Measurements from ENCODE around the gene PHLDB1. TPM values are rescaled to one million over a fixed set of nuclear protein-coding genes. Genes with fewer than 3 reads are reported as not detected.

Gene PHLDB1
- total and polyA plus RNA-seq, 2 of the 8 experiments (the other 6 are each of a cell fraction or from before 2014, with no cell fraction given): 53.9 to 74.8 TPM

- no peaks in the 10 kb centered on the region for H3K79me2 ChIP-seq (ENCODE audit: control insufficient read depth in 1 of 2, insufficient read depth in 2 of 2, low read length in 2 of 2)
- POLR2A ChIA-PET (ENCODE audit: partially characterized antibody): interaction anchor here (1.1 to 16.1 kb wide), 3 partner anchors 12 to 48 kb away, joined by 3 to 271 read pairs (median 3); no protein-coding TSS in a partner anchor
- H3K23me2 ChIP-seq (ENCODE audit: low read depth, low read length): no peaks in the 10 kb centered on the region
These were observed 44.4 kb downstream of the PHLDB1 start for GRCh38 chr11:118651820-118652219.

More at GRCh38 chr11:118651820-118652219, 44.4 kb downstream of the PHLDB1 start:
- Histone ChIP-seq H3K79me1 (ENCODE audit: low read depth, low read length) (no peaks in the 10 kb centered on the region; the same call in 1 of the 2 replicates), H3K14ac (ENCODE audit: insufficient read length) (no peak overlapping the region), H3K4me3 (ENCODE audit: extremely low read depth in 1 of 4, insufficient read depth in 2 of 4, low read depth in 3 of 4, low read length in 4 of 4) (no peak overlapping the region), H4K91ac (replicated peaks; ENCODE audit: insufficient read length, low read length) (no peak overlapping the region), H2AFZ (ENCODE audit: low read length) (no peak overlapping the region), H3K18ac (ENCODE audit: extremely low read depth, low read length) (no peak overlapping the region), H2BK15ac (ENCODE audit: low read length) (no peak overlapping the region), H2BK5ac (ENCODE audit: low read depth, low read length) (no peak overlapping the region), H2BK20ac (ENCODE audit: low read length) (no peak overlapping the region), H3K4ac (replicated peaks; ENCODE audit: insufficient read length, low read depth, low read length) (no peak overlapping the region), H3K27me3 (replicated peaks in 1 of 4; ENCODE audit: control insufficient read depth in 3 of 4, extremely low read depth in 1 of 4, insufficient read depth in 3 of 4, low read length in 3 of 4) (no peaks in the 10 kb centered on the region), H3K23ac (ENCODE audit: insufficient read length) (no peak overlapping the region), H4K5ac (ENCODE audit: insufficient read length, low read depth, low read length) (no peak overlapping the region), H2BK12ac (ENCODE audit: low read depth, low read length) (no peak overlapping the region), H3K4me2 (ENCODE audit: insufficient read depth in 1 of 2, low read depth in 2 of 2, low read length in 2 of 2) (no peak overlapping the region), H4K8ac (ENCODE audit: extremely low read depth, insufficient read depth, low read length) (no peak overlapping the region), H3K9me3 (ENCODE audit: insufficient read depth in 2 of 2, low read depth in 1 of 2, low read length in 1 of 2) (no peaks in the 10 kb centered on the region), H4K20me1 (replicated peaks in 1 of 2; ENCODE audit: control insufficient read depth in 1 of 2, insufficient read depth in 2 of 2, low read length in 2 of 2) (peaks cover 0 to 4% of the 10 kb centered on the region in 2 experiments), H3K36me3 (ENCODE audit: control insufficient read depth in 2 of 4, insufficient read depth in 4 of 4, low read length in 3 of 4) (peaks cover 21 to 63% (median 38%) of the 10 kb centered on the region in 4 experiments; a peak in 7 of 8 replicates), H3K56ac (replicated peaks; ENCODE audit: insufficient read length, low read depth, low read length) (no peak overlapping the region), H3K27ac (ENCODE audit: low read depth, low read length) (no peak overlapping the region), H3K4me1 (replicated peaks in 1 of 4; ENCODE audit: control insufficient read depth in 3 of 4, insufficient read depth in 4 of 4, low read length in 3 of 4) (no peaks in the 10 kb centered on the region), H3K9ac (replicated peaks in 1 of 4; ENCODE audit: extremely low read depth in 1 of 4, low read depth in 3 of 4, low read length in 3 of 4) (no peak overlapping the region), H2AK5ac (ENCODE audit: low read depth, low read length) (no peak overlapping the region), H2BK120ac (replicated peaks; ENCODE audit: low read depth, low read length) (no peak overlapping the region)
- no peak for FAIRE-seq
- CTCF ChIA-PET (ENCODE audit: partially characterized antibody): interaction anchor here (0.6 to 2.5 kb wide), 4 partner anchors 8 to 138 kb away, joined by 3 to 9 read pairs (median 6); no protein-coding TSS in a partner anchor
- 88% methylated on average over 3 of the region's 3 CpGs; no CpG with 5 or more reads in 1 of the 2 experiments for WGBS, 2 experiments (ENCODE audit: extremely low coverage in 1 of 2, insufficient coverage in 1 of 2, insufficient read length in 1 of 2, insufficient replicate concordance in 2 of 2, low coverage in 1 of 2, low lambda C conversion rate in 2 of 2, missing lambda C conversion rate in 1 of 2)
- no peak for DNase-seq (ENCODE audit: low read depth in 1 of 2, low spot score in 2 of 2)
- TF ChIP-seq CHD1 (IDR thresholded peaks at IDR 0.05; ENCODE audit: low read depth, low read length) (no peak), GABPA (IDR thresholded peaks at IDR 0.05; ENCODE audit: borderline replicate concordance, insufficient read depth, low read length) (no peak), CEBPB (IDR thresholded peaks at IDR 0.05; ENCODE audit: low read depth, low read length) (no peak), NANOG (IDR thresholded peaks at IDR 0.05; ENCODE audit: insufficient read depth, low read depth, low read length, poor library complexity, severe bottlenecking) (no peak), BRCA1 (IDR thresholded peaks at IDR 0.05; ENCODE audit: low read depth, low read length) (no peak), TAF1 (IDR thresholded peaks at IDR 0.05; ENCODE audit: low read depth, low read length) (no peak), SIN3A (conservative IDR thresholded peaks at IDR 0.05 in 1 of 2, IDR thresholded peaks at IDR 0.05 in 1 of 2; ENCODE audit: low read depth in 1 of 2, low read length in 2 of 2) (no peak), E2F6 (IDR thresholded peaks at IDR 0.05) (no peak), ZNF274 (IDR thresholded peaks at IDR 0.05; ENCODE audit: borderline replicate concordance, extremely low read depth, low read length) (no peak), SUZ12 (IDR thresholded peaks at IDR 0.05; ENCODE audit: low read length) (no peak), SP4 (IDR thresholded peaks at IDR 0.05; ENCODE audit: low read length) (no peak), TCF12 (IDR thresholded peaks at IDR 0.05; ENCODE audit: low read depth, low read length) (no peak), TBP (IDR thresholded peaks at IDR 0.05; ENCODE audit: low read depth, low read length) (no peak)

Measured in H1 (cell line).